Measurements from ENCODE around the gene DUSP22. TPM values are rescaled to one million over a fixed set of nuclear protein-coding genes. Genes with fewer than 3 reads are reported as not detected.

Gene DUSP22
- total RNA-seq, 1 experiment from 2014 or later: 25.0 TPM

GRCh38 chr6:357261-357790, 65.0 kb downstream of the DUSP22 start:
- Histone ChIP-seq H2BK15ac (ENCODE audit: low read depth, low read length) (no peak overlapping the region), H3K9ac (ENCODE audit: extremely low read depth, insufficient read length, low read length) (no peak overlapping the region), H3K4me2 (ENCODE audit: insufficient read depth, insufficient read length, low read length) (no peak overlapping the region), H3T11ph (ENCODE audit: low read length) (no peak overlapping the region), H3K14ac (ENCODE audit: insufficient read depth, low read length) (no peak overlapping the region), H2AFZ (ENCODE audit: low read length) (no peak overlapping the region), H4K5ac (ENCODE audit: insufficient read length, low read depth, low read length) (no peak overlapping the region), H3K79me2 (ENCODE audit: insufficient read depth, low read length) (no peaks in the 10 kb centered on the region), H3K4me1 (ENCODE audit: insufficient read depth, low read length) (no peaks in the 10 kb centered on the region), H2AK5ac (ENCODE audit: insufficient read length, low read length) (no peak overlapping the region), H3K27ac (ENCODE audit: insufficient read length, low read depth, low read length) (no peak overlapping the region), H2BK5ac (ENCODE audit: insufficient read length, low read length) (no peak overlapping the region), H3K18ac (ENCODE audit: insufficient read length, low read depth, low read length) (no peak overlapping the region), H3K23ac (ENCODE audit: insufficient read length, low read depth, low read length) (no peak overlapping the region), H4K20me1 (ENCODE audit: control insufficient read depth, insufficient read depth, insufficient read length) (no peaks in the 10 kb centered on the region), H4K91ac (ENCODE audit: insufficient read length, low read depth, low read length) (no peak overlapping the region), H3K27me3 (ENCODE audit: insufficient read depth, low read length) (no peaks in the 10 kb centered on the region), H4K8ac (replicated peaks; ENCODE audit: insufficient read length, low read depth, low read length) (no peak overlapping the region), H3K56ac (ENCODE audit: insufficient read length, low read depth, low read length) (no peak overlapping the region), H2BK12ac (ENCODE audit: insufficient read length, low read depth, low read length) (no peak overlapping the region), H2BK20ac (ENCODE audit: low read depth, low read length, poor library complexity, severe bottlenecking) (no peak overlapping the region), H3K79me1 (ENCODE audit: insufficient read depth, low read depth, low read length, poor library complexity, severe bottlenecking) (no peaks in the 10 kb centered on the region), H3K23me2 (ENCODE audit: insufficient read length, low read depth, low read length, poor library complexity, severe bottlenecking) (no peaks in the 10 kb centered on the region), H3K4ac (ENCODE audit: low read depth, low read length) (no peak overlapping the region), H3K9me3 (ENCODE audit: control insufficient read depth, low read depth, low read length) (peaks cover 77% of the 10 kb centered on the region), H2BK120ac (ENCODE audit: low read depth, low read length, poor library complexity, severe bottlenecking) (no peak overlapping the region)
- no CpG with 5 or more reads among the region's 12 CpGs for WGBS (ENCODE audit: extremely low coverage, insufficient read length, low lambda C conversion rate)
- no peak for DNase-seq
- Mint-ChIP-seq H3K27ac (peak overlapping the region in 2 of 3 experiments; percentile 27 to 29; a peak in 1 of 7 replicates), H3K4me3 (no peak overlapping the region), H3K9me3 (peaks cover 91 to 99% of the 10 kb centered on the region in 2 experiments), H3K4me1 (0 out of 4 replicates have a peak, but pooled peaks cover 0 to 2% of the 10 kb centered on the region in 2 experiments), H3K27me3 (ENCODE audit: low read depth) (peaks cover 7% of the 10 kb centered on the region), H3K36me3 (ENCODE audit: insufficient read depth in 1 of 3, low read depth in 3 of 3) (peaks cover 7 to 18% (median 16%) of the 10 kb centered on the region in 3 experiments)
- TF ChIP-seq, protein P1, sequence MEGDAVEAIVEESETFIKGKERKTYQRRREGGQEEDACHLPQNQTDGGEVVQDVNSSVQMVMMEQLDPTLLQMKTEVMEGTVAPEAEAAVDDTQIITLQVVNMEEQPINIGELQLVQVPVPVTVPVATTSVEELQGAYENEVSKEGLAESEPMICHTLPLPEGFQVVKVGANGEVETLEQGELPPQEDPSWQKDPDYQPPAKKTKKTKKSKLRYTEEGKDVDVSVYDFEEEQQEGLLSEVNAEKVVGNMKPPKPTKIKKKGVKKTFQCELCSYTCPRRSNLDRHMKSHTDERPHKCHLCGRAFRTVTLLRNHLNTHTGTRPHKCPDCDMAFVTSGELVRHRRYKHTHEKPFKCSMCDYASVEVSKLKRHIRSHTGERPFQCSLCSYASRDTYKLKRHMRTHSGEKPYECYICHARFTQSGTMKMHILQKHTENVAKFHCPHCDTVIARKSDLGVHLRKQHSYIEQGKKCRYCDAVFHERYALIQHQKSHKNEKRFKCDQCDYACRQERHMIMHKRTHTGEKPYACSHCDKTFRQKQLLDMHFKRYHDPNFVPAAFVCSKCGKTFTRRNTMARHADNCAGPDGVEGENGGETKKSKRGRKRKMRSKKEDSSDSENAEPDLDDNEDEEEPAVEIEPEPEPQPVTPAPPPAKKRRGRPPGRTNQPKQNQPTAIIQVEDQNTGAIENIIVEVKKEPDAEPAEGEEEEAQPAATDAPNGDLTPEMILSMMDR (conservative IDR thresholded peaks at IDR 0.05): no peak

Data from H9 (cell line).